ENCODE measurements around the gene ETV3L.

GRCh38 chr1:157132111-157132510, 32.5 kb upstream of the ETV3L start:
- TF ChIP-seq CTCF (IDR thresholded peaks at IDR 0.05; ENCODE audit: poor library complexity) (no peak), EZH2 (IDR thresholded peaks at IDR 0.05; ENCODE audit: borderline replicate concordance) (no peak), EZH2phosphoT487 (IDR thresholded peaks at IDR 0.05; ENCODE audit: low read depth, severe bottlenecking, unreplicated experiment) (no peak)

Data from hepatocyte (in vitro differentiated cells).